ENCODE measurements around the gene CNIH4.

DNA sequence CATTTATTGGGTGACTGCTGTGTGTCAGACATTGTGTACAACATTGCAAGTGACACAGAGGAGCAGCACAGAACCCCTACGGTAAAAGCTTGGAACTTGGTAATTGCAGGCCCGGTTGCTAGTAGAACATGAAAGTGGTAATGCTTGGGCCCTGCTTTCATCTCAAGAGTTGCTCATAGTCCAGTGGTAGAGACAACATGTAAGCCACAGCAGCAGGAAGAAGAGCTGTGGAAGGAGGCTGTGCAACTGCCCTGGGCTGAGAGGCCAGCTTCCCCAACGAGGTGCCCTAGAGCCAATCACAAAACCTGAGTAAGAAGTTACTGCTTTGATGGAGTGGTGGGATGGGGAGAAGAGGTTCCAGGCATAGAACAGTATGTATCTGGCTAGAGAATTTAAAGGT lies 18.4 kb downstream of the CNIH4 start:
- no peak for TF ChIP-seq CTCF (IDR thresholded peaks at IDR 0.05)
- TF ChIP-seq POLR2A (IDR thresholded peaks at IDR 0.05), result no peak

Data from testis (tissue), 2 donors.